ENCODE measurements around the gene ATP6V1B1.

The ATP6V1B1 gene

GRCh38 chr2:70937866-70938585 is 2.3 kb downstream of the ATP6V1B1 start:
- Histone ChIP-seq H3K9ac (ENCODE audit: insufficient read length) (no peak overlapping the region), H3K9me3 (ENCODE audit: low read depth, low read length) (no peaks in the 10 kb centered on the region), H3K36me3 (ENCODE audit: insufficient read depth, low read length) (no peaks in the 10 kb centered on the region), H3K27ac (no peak overlapping the region), H3K4me3 (no peak overlapping the region)
- TF ChIP-seq POLR2AphosphoS5 (IDR thresholded peaks at IDR 0.05; ENCODE audit: borderline replicate concordance, low read depth, low read length) (no peak), EZH2 (IDR thresholded peaks at IDR 0.05) (no peak), FOXP2 (optimal IDR thresholded peaks at IDR 0.05; ENCODE audit: control extremely low read depth, extremely low read length, insufficient read depth) (no peak)
- DNase-seq (ENCODE audit: low read depth, low spot score): no peak

DNA sequence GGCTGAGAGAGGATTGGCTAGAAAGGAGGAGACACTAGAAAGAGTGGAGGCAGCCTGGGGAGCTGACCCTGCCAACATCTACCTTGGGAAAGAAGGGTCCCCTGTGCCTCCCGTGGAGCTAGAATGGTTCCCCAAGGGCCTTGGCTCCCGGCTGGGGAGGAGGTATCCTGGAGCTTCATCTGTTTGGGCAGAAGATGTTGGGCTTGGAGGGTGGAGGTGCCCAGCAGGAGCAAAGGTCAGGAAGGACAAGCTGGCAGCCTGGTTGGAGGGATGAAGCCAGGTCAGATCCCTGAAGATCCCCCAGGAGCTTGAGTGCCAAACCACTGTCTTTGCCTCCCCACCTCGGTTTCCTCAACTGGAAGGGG is 2.9 kb downstream of the ATP6V1B1 start:
- Histone ChIP-seq H3K27ac (no peak overlapping the region), H3K9ac (ENCODE audit: insufficient read length) (no peak overlapping the region), H3K36me3 (ENCODE audit: insufficient read depth, low read length) (no peaks in the 10 kb centered on the region), H3K9me3 (ENCODE audit: low read depth, low read length) (no peaks in the 10 kb centered on the region), H3K4me3 (no peak overlapping the region)
- DNase-seq (ENCODE audit: low read depth, low spot score): no peak
- TF ChIP-seq POLR2AphosphoS5 (IDR thresholded peaks at IDR 0.05; ENCODE audit: borderline replicate concordance, low read depth, low read length) (no peak), EZH2 (IDR thresholded peaks at IDR 0.05) (no peak), FOXP2 (optimal IDR thresholded peaks at IDR 0.05; ENCODE audit: control extremely low read depth, extremely low read length, insufficient read depth) (no peak)

DNA sequence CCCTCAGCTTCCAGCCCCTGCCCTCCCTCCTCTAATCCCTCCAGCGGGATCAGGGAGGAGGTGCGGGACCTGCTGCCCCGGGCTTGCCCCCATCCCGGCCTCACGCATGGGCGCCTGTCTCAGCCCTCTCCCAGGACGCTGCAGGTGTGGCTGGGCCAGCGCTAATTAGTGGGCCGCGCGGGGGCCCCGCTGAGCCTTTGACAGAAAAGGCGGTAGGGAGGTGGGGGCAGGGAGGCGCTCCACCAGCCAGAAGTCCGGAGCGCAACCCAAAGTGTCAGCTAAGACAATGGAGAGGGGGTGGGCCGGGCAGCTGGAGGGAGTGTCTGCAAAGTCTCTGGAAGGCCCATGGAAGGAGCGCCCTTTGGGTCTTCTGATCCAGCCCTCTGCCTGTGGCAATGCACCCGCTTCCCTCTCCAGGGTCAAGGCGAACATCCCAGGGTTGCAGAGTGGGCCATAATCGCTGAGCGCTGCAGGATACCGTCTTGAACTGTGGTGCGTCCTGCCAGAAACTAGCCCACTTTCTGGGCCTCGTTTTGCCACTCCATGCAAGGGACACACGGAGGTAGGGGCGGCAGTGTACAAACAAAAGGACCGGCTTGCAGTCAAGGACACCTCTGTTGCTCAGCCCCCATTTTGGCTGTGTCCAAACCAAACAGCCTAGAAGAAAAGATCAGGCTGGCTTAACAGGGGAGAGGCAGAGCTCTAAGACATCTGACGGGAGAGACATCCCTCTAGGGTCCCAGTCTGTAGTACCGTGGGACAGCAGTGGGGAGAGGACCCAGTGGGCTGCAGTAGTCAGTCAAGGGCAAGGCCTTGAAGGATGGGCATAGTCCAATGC is 3.5 kb downstream of the ATP6V1B1 start:
- TF ChIP-seq FOXP2 (optimal IDR thresholded peaks at IDR 0.05; ENCODE audit: control extremely low read depth, extremely low read length, insufficient read depth) (no peak), POLR2AphosphoS5 (IDR thresholded peaks at IDR 0.05; ENCODE audit: borderline replicate concordance, low read depth, low read length) (no peak)
- H3K9me3 ChIP-seq (ENCODE audit: low read depth, low read length): no peaks in the 10 kb centered on the region
- no peaks in the 10 kb centered on the region for H3K36me3 ChIP-seq (ENCODE audit: insufficient read depth, low read length)
- H3K4me3 ChIP-seq: no peak overlapping the region
- no peak for DNase-seq (ENCODE audit: low read depth, low spot score)
- no peak overlapping the region for H3K27ac ChIP-seq
- H3K9ac ChIP-seq (ENCODE audit: insufficient read length): no peak overlapping the region

- no peak for DNase-seq (ENCODE audit: low read depth, low spot score)
- Histone ChIP-seq H3K27ac (no peak overlapping the region), H3K36me3 (ENCODE audit: insufficient read depth, low read length) (no peaks in the 10 kb centered on the region), H3K4me3 (no peak overlapping the region), H3K9me3 (ENCODE audit: low read depth, low read length) (no peaks in the 10 kb centered on the region), H3K9ac (ENCODE audit: insufficient read length) (no peak overlapping the region)
- TF ChIP-seq POLR2AphosphoS5 (IDR thresholded peaks at IDR 0.05; ENCODE audit: borderline replicate concordance, low read depth, low read length) (no peak), FOXP2 (optimal IDR thresholded peaks at IDR 0.05; ENCODE audit: control extremely low read depth, extremely low read length, insufficient read depth) (no peak), EZH2 (IDR thresholded peaks at IDR 0.05) (no peak)
Observed at GRCh38 chr2:70939839-70940580, 4.3 kb downstream of the ATP6V1B1 start.

DNA sequence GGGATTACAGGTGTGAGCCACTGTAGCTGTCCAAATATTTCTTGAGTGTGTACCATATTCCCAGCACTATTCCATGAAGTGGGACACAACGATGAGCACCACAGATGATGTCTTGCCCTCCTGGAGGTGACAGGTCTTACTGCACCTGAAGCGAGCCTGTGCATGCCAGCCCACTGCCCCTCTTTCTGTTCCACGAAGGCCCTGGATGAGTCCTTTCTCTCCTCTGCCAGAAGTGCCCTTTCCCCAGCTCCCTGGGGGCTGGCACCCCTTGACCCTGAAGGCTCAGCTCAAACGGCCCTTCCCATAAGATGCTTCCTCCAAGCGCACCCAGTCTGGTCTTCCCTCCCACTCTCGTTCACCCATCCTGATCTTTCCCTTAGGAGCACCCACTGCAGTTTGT is 5.5 kb downstream of the ATP6V1B1 start:
- Histone ChIP-seq H3K36me3 (ENCODE audit: insufficient read depth, low read length) (no peaks in the 10 kb centered on the region), H3K4me3 (no peak overlapping the region), H3K9ac (ENCODE audit: insufficient read length) (no peak overlapping the region), H3K27ac (no peak overlapping the region), H3K9me3 (ENCODE audit: low read depth, low read length) (no peaks in the 10 kb centered on the region)
- TF ChIP-seq FOXP2 (optimal IDR thresholded peaks at IDR 0.05; ENCODE audit: control extremely low read depth, extremely low read length, insufficient read depth) (no peak), EZH2 (IDR thresholded peaks at IDR 0.05) (no peak), POLR2AphosphoS5 (IDR thresholded peaks at IDR 0.05; ENCODE audit: borderline replicate concordance, low read depth, low read length) (no peak)
- no peak for DNase-seq (ENCODE audit: low read depth, low spot score)

DNA sequence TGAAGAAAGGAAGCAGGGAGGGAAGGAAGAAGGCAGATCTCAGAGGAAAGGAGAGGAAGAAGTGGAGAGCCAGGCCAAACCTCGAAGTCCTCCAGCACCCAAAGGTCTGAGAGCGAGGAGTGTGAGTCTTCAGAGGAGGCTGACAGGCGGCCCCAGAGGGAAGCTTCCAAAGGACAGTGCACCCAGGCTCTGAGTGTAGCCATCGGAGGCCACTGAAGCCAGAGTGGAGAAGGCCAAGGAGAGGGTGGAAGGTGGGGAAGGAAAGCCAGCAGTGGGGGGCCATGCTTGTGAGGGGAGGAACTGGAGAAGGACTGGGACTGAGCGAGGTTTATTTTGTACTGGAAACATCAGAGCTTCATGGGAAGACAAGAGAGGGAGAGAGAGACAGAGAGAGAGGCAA is 6.0 kb downstream of the ATP6V1B1 start:
- Histone ChIP-seq H3K9me3 (ENCODE audit: low read depth, low read length) (no peaks in the 10 kb centered on the region), H3K27ac (no peak overlapping the region), H3K36me3 (ENCODE audit: insufficient read depth, low read length) (no peaks in the 10 kb centered on the region), H3K9ac (ENCODE audit: insufficient read length) (no peak overlapping the region), H3K4me3 (no peak overlapping the region)
- no peak for DNase-seq (ENCODE audit: low read depth, low spot score)
- TF ChIP-seq EZH2 (IDR thresholded peaks at IDR 0.05) (no peak), FOXP2 (optimal IDR thresholded peaks at IDR 0.05; ENCODE audit: control extremely low read depth, extremely low read length, insufficient read depth) (no peak), POLR2AphosphoS5 (IDR thresholded peaks at IDR 0.05; ENCODE audit: borderline replicate concordance, low read depth, low read length) (no peak)

GRCh38 chr2:70942396-70943204 is 6.9 kb downstream of the ATP6V1B1 start:
- no peaks in the 10 kb centered on the region for H3K36me3 ChIP-seq (ENCODE audit: insufficient read depth, low read length)
- H3K27ac ChIP-seq: no peak overlapping the region
- no peak for TF ChIP-seq EZH2 (IDR thresholded peaks at IDR 0.05)
- TF ChIP-seq POLR2AphosphoS5 (IDR thresholded peaks at IDR 0.05; ENCODE audit: borderline replicate concordance, low read depth, low read length): no peak
- no peak for TF ChIP-seq FOXP2 (optimal IDR thresholded peaks at IDR 0.05; ENCODE audit: control extremely low read depth, extremely low read length, insufficient read depth)

More at GRCh38 chr2:70942396-70943204, 6.9 kb downstream of the ATP6V1B1 start:
- no peaks in the 10 kb centered on the region for H3K9me3 ChIP-seq (ENCODE audit: low read depth, low read length)
- DNase-seq (ENCODE audit: low read depth, low spot score): no peak
- no peak overlapping the region for H3K4me3 ChIP-seq
- H3K9ac ChIP-seq (ENCODE audit: insufficient read length): no peak overlapping the region
